ENCODE measurements around the gene NOCT.
"Not testable (repeated sequence)": the region's sequence is repeated elsewhere in the genome, so short reads cannot be mapped to it uniquely, and the experiment has no call there.

The NOCT gene

DNA sequence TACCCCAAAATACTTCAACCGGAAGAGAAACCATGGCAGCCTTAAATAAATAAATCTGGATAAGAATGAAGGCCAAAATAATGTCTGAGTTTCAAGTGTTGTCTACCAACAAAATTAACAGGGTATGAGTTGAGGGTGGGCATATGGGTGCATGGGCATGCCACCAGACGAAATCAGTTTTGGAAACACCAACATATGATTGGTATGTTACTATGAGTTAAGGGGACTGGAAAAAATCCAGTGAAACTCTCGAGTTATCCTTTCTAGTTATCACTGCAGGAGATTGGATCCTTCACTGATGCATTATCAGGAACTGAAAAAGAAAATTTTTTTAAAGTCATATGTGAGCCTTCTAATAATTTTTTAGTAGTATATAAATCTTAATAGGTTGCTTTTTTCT, 32.4 kb downstream of the NOCT start:
- no peak for DNase-seq
- TF ChIP-seq POLR2A (IDR thresholded peaks at IDR 0.05; ENCODE audit: low read length): no peak
- TF ChIP-seq GATA1 (IDR thresholded peaks at IDR 0.05; ENCODE audit: low read depth, low read length): no peak

DNA sequence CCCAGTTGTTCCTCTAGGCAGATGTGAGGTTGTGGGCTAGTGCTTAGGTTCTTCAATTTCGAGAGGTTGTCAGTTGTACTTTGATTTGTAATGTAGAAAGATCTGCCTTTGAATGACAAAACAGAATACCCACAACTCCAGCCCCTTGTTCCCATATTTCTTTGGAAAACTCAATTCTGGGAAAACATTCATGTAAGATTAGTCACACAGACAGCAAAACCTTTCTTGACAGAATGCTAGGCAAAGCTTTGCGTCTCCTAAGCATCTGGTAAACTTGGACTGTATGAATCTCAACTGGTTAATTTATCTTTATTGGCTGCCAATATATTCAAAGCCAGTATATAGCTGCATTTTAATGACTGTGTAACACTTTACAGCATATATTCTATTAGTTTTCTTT, 34.9 kb downstream of the NOCT start:
- no peak for TF ChIP-seq POLR2A (IDR thresholded peaks at IDR 0.05; ENCODE audit: low read length)
- TF ChIP-seq GATA1 (IDR thresholded peaks at IDR 0.05; ENCODE audit: low read depth, low read length): no peak
- no peak for DNase-seq

DNA sequence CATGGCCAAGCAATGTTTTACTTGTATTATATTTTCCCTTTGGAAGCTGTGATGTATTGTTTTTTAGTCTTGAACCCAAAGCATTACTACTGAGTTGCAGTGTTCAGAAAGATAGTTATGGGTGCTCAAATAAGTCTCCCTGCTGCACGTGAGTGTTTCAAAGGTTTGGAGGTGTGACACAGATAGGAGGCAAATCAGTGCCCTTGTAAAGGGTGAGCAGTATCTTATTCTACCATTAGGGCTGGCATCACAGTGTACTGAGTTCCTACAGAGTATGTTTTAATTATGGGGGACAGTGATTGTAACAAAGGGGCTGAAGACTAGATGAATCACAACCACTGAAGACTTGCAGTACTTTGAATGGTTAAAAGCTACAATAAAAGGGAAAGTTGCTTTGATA, 38.3 kb downstream of the NOCT start:
- TF ChIP-seq GATA1 (IDR thresholded peaks at IDR 0.05; ENCODE audit: low read depth, low read length): no peak
- DNase-seq: no peak

DNA sequence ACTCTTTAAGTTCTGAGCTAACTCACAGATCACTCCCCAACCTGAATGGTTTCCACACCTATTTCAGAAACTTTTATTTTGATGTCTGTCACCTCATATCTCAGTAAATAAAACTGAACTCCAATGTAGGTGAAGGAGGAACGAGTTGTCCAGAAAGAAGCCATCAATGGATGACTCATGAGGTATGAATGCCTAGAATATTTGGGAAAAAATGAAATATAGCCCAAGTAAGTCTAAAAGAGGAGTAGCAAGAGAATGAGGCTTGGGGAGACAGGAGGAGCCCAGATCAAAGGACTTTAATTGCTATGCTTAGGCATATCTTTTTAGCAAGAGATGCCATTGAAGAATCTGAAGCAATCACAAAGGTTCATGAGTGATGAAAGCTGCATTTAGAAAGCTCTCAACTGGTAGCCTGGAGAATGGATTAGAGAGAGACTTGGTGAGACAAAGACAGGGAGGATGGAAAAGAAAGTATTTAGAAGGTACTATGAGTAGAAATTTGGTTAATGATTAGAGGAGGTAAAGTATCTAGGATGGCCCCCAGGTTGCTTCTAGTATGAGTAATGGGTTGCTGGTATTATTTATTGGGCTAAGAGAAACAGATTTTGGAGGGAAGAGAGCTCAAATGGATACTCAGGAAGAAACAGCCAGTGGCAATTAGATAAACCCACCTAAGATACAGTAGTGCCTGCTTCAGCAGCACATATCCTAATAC, 39.4 kb downstream of the NOCT start:
- TF ChIP-seq GATA1 (IDR thresholded peaks at IDR 0.05; ENCODE audit: low read depth, low read length) (no peak), POLR2A (IDR thresholded peaks at IDR 0.05; ENCODE audit: low read length) (no peak)
- no peak for DNase-seq

DNA sequence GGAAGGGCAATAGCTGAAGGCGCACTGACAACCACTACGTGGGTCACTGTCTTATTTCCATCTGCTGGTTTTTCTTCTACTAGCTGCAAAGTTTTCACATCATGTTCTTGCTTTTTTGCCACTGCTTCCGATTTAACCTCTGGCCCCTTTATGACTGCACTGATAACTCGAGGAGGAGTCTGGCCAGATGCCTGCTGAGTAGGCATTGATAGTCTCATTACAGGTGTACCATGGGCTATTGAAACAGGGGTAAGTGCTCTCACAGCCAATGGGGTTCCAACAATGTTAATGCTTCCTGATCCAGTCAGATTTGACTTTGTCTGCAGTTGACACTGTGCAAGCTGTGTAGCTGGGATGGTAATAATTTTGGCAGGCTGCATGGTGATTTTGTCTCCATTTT, 43.4 kb downstream of the NOCT start:
- DNase-seq: not testable (repeated sequence)

DNA sequence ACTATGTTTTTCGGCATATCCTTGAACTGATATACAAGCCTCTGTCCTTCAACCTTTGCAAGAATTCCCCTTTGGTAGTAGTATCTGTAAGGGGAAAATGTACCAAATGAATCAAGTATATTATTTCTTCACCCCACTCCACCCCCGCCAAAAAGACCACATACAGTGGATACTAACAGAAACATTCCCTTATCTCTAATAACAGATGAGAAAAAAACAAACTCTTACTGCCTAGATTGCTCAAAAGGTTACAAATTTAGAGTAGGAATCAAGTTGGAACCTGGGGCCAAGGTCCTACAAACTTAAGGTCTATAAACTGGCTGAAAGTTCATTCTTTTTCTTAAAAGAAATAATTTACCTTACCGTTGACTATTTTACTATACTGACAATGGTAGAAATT, 45.0 kb downstream of the NOCT start:
- peak; percentile 38 to 61 for DNase-seq
- TF ChIP-seq POLR2A (IDR thresholded peaks at IDR 0.05; ENCODE audit: low read length): no peak
- TF ChIP-seq GATA1 (IDR thresholded peaks at IDR 0.05; ENCODE audit: low read depth, low read length): no peak

DNA sequence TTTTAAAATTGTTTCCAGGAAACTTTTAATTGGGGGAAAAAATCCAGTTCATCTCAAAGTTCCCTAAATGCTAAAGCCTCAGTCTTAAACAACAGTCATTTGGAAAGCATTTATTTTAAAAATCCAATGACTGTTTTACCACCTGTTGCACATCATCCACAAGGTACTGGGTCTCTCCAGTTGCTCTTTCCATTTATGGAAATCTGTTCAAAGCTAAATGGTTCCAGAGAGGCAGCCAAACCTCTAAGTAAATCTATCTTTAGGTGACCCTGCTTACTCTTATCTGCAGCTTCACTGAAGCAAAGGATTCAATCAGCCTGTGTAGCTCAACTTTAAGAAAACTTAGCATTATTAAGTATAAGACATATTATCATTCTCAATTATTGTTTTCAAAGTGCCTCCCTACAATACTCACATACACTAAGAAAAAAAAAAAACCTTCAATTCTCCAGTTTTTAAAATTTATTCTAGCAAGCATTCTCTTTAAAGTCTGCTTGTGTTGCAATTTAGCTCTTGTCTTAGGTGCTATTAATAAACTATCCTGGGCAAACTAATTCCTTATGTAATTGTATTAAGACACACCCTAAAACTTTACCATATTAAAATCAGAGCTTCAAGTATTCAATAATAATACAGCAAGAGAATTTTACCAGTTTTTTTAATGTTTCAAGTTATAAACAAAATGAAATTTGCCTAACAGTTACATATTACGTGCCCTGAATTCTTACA, 60.6 kb downstream of the NOCT start:
- no peak for TF ChIP-seq POLR2A (IDR thresholded peaks at IDR 0.05; ENCODE audit: low read length)
- TF ChIP-seq GATA1 (IDR thresholded peaks at IDR 0.05; ENCODE audit: low read depth, low read length): no peak
- DNase-seq: no peak

DNA sequence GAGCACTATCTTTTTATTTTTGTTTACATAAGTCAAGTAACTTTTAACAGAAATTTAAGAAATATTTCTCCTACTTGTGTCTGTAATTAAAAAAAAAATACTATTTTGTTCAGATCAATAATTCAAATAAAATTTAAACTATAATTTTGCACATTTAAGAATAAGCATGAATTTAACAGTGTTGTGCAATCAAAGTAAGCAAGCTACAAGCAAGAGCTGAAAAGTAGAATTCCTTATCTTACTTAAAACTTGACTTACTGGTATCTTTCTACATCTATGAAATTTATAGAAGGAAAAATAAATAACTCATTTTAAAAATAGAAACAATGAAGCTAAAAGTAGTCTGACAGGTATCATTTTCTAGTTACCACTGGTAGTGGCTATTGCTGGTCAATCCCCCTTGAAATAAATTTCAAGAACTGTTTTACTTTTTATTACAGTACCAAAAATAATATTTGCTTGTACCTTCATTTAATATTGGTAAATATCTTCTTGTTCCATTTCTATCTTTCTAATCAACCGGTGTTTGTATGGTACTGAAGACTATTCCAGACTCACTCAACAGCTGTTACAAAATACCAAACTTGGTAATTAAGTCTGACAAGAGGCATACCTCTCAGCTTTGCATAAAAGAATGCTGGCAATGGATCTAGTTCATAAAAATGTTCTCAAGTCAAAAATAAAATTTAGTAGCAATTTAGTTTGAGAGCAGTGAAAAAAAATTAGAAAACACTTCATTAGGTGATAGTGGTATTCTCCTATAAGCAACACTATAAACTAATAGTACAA, 62.2 kb downstream of the NOCT start:
- TF ChIP-seq POLR2A (IDR thresholded peaks at IDR 0.05; ENCODE audit: low read length) (no peak), GATA1 (IDR thresholded peaks at IDR 0.05; ENCODE audit: low read depth, low read length) (no peak)
- no peak for DNase-seq

DNA sequence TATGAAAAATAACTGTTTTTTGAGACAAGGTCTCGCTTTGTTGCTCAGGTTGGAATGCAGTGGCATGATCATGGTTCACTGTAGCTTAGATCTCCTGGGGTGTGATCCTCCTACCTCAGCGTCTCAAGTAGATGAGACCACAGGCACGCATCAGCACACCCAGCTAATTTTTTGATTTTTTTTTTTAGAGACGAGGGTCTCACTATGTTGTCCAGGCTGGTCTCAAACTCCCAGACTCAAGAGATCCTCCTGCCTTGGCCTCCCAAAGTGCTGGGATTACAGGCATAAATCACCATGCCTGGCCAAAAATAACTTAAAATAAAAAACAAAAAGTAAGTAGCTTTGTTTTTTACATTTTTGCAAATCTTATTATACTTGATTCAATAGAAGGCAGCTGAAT, 63.3 kb downstream of the NOCT start:
- no peak for TF ChIP-seq POLR2A (IDR thresholded peaks at IDR 0.05; ENCODE audit: low read length)
- TF ChIP-seq GATA1 (IDR thresholded peaks at IDR 0.05; ENCODE audit: low read depth, low read length): no peak
- DNase-seq: no peak

DNA sequence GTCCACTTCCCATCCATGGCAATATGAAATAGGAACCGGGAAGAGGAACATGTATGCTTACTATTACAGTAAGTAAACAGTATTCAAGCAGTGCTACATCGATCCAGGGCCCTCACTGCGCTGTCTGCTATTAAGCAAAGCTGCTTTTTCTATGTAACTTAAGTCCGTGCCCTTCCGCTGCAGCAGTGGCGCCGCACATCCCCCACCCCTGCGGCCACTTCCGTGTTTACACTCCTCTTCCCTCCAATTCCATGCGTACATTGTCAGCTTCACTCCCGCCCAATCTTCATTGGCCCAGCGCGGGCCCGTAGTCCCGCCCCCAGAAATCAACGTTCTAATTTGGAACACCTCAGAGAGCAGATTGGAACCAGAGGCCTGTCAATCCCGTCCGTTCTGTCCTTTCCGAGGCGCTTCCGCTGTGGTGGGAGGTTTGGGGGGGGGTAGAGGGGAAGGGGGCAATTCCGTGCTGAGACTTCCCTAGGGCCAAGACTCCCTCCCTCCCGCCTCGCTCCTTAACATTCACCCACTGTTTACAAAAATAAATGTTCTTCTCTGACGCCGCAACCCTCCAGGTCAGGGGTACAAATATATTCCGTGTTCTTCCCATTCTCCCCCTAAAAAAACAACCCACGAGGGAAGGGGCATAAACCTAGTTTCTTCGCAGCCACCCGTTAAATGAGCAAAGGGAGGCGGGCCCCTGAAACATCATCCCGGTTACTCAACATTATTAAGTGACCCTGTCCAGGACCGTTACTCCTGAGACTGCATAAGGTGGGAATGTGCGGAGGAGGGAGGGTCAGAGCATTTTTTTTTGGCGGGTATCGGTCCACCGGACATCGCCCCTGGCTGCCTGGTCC, 67.4 kb downstream of the NOCT start:
- DNase-seq: peak; percentile 96 to 97
- no peak for TF ChIP-seq GATA1 (IDR thresholded peaks at IDR 0.05; ENCODE audit: low read depth, low read length)
- TF ChIP-seq POLR2A (IDR thresholded peaks at IDR 0.05; ENCODE audit: low read length): peak; percentile 65

DNA sequence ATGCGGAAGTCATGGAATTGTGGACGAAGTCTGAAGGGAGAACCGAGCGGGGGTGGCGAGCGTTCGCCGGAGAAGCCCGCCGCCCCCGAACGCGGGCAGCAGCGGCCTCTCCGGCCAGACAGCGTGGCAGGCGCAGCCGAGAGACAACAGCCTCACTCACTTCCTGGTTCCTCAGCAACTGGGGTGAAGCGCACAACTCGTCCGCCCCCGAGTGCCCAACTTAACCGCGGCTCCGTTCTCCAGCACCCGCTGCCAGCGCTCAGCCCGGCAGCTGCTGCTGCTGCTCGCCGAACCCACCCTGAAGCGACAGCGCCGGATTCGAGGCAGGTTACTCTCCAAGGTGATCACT, 68.0 kb downstream of the NOCT start:
- peak; percentile 82 to 84 for DNase-seq
- no peak for TF ChIP-seq POLR2A (IDR thresholded peaks at IDR 0.05; ENCODE audit: low read length)
- no peak for TF ChIP-seq GATA1 (IDR thresholded peaks at IDR 0.05; ENCODE audit: low read depth, low read length)

DNA sequence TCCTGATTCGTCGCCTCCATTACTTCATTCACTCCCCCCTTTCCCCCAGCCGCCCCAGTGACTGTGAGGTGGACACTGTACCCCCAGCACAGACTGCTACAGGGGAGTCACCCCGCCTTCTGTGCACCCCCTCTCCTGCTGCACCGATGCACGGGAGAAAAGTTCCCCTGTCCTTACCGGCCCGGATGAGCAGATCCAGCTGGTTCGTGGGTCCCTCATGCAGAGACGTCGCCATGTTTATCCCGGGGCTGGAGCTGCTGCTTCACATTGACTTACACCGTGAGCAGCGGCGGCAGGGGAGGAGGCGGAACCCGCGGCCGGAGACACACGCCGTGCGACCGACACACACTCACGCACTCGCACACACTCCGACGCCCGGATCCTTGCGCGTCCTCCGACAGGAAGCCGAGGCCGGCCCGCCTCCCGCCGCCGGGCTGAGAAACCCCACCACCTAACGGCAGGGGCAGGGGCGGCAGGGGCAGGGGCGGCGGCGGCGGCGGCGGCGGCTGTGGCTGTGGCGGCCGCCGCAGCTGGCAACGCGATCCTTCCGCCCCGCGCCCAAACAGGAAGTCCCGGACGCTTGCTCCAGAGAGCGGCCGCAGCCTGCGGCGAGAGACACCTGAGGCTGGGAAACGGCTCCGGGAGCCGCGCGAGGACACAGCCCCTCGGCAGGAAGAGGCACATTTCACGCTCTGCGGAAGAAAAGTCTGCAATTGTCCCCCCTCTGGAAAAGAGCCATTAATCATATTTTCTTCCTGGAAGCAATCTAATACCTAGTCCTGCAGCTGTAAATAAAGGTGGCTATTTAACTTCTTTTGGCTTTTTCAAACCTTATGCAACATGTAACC, 68.6 kb downstream of the NOCT start:
- peak; percentile 94 to 95 for DNase-seq

DNA sequence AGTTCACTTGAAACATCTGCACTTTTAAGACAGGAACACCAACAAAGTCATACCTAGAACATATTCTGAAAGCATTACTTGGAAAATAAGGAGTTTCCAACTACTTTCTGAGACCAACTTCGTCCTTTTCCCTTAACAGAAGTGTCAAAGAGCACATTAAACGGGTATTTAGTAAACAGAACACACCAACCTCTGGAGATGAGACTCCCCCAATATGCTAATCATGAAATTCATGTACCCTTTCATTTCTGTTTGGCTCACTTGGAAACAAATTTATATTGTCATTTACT, 69.2 kb downstream of the NOCT start:
- peak in 1 of 2 experiments; percentile 65 for DNase-seq

More for the DNA sequence above, 68.6 kb downstream of the NOCT start:
- TF ChIP-seq GATA1 (IDR thresholded peaks at IDR 0.05; ENCODE audit: low read depth, low read length) (no peak), POLR2A (IDR thresholded peaks at IDR 0.05; ENCODE audit: low read length) (peak; percentile 69)

More for the DNA sequence above, 69.2 kb downstream of the NOCT start:
- no peak for TF ChIP-seq POLR2A (IDR thresholded peaks at IDR 0.05; ENCODE audit: low read length)
- no peak for TF ChIP-seq GATA1 (IDR thresholded peaks at IDR 0.05; ENCODE audit: low read depth, low read length)

All from erythroblast (primary cell).